Prostate gland (tissue), 2 donors: Measurements from ENCODE around the gene ANXA2R. TPM values are rescaled to one million over a fixed set of nuclear protein-coding genes. Genes with fewer than 3 reads are reported as not detected.
A peak's percentile ranks its signal among the peaks of the same experiment; 100 is the strongest.
"Not testable (repeated sequence)": the region's sequence is repeated elsewhere in the genome, so short reads cannot be mapped to it uniquely, and the experiment has no call there.

Source experiments
- DNase-seq: peaks from one replicate; pipeline ENCODE4 v3.0.0-alpha.2; 2019; ENCODE audit warnings: low spot score
- H3K27ac ChIP-seq, 2 donors: fragments of 200-600 bp; sonication (generic); 2 replicates each; pipeline ENCODE4 v1.5.1; 2017 to 2019
- H3K27me3 ChIP-seq: fragments of 200-600 bp; sonication (generic); replicated peaks from 2 replicates; pipeline ENCODE4 v1.5.1; 2019; ENCODE audit not compliant: insufficient read depth
- H3K36me3 ChIP-seq, 2 donors: fragments of 200-600 bp; sonication (generic); 1 replicate in 1 of 2; 2 replicates in 1 of 2; pipeline versions ENCODE4 v1.5.1 to v1.8.1; 2017 to 2019
- H3K4me1 ChIP-seq: fragments of 200-600 bp; sonication (generic); replicated peaks from 2 replicates; pipeline ENCODE4 v1.5.1; 2019
- H3K4me3 ChIP-seq, 2 donors: fragments of 200-600 bp; sonication (generic); 2 replicates each; pipeline ENCODE4 v1.5.1; 2017 to 2019
- H3K9me3 ChIP-seq: fragments of 200-600 bp; sonication (generic); 2 replicates; pipeline ENCODE4 v1.5.1; 2017
- CTCF ChIP-seq, 4 experiments: fragments of 200-600 bp in 2 of 4; fragments of 450-650 bp in 2 of 4; sonication (generic) in 2 of 4; IDR thresholded peaks; 1 replicate in 3 of 4; 2 replicates in 1 of 4; pipeline ENCODE4 v1.5.1; 2016 to 2019; ENCODE audit warnings: antibody characterized with exemption in 4 of 4, mild to moderate bottlenecking in 2 of 4, moderate library complexity in 2 of 4
- POLR2A ChIP-seq: fragments of 450-650 bp; IDR thresholded peaks from one replicate; pipeline ENCODE4 v1.6.1; 2016; ENCODE audit warnings: antibody characterized with exemption, mild to moderate bottlenecking
- POLR2AphosphoS5 ChIP-seq: sonication (generic); formaldehyde crosslinking; IDR thresholded peaks from one replicate; pipeline ENCODE4 v1.6.1; 2017; ENCODE audit warnings: antibody characterized with exemption
- WGBS: methylation state at CpG from one replicate; pipeline ENCODE4 v1.1.5; 2018; 5-methylcytosine and 5-hydroxymethylcytosine counted together
- intact Hi-C: fragments of 100-400 bp; cut with DNase I; formaldehyde crosslinking; loops from one replicate; pipeline ENCODE4 v1.14.2; 2022
- total RNA-seq, 2 donors: library from RNA; depleted of rRNA; stranded (reverse); fragments of >200 nt; gene quantifications; one replicate each; pipeline ENCODE4 v1.1.0, GENCODE V29; 2016

ANXA2R gene
- total RNA-seq: 1 to 10 TPM; 4.5 to 5.3 TPM

- H3K4me3 ChIP-seq: peak within 1 kb of the TSS; percentile 49 to 51
- no peaks in the 10 kb centered on the region for H3K4me1 ChIP-seq
- no peak for TF ChIP-seq POLR2A
- TF ChIP-seq POLR2AphosphoS5: peak; percentile 84
- TF ChIP-seq CTCF (IDR thresholded peaks at IDR 0.05): peak; percentile 84 to 92 (median 84)
- peak within 1 kb of the TSS; percentile 94 to 98 for H3K27ac ChIP-seq
- WGBS: 6% methylated on average over 47 of the region's 47 CpGs
- H3K9me3 ChIP-seq: no peaks in the 10 kb centered on the region
- intact Hi-C loops: loop anchor here (5.0 kb wide), 3 partner anchors 48 to 133 kb away; partner anchors contain the start of gene ZNF131
- H3K27me3 ChIP-seq: no peaks in the 10 kb centered on the region
- peak; percentile 94 for DNase-seq
- H3K36me3 ChIP-seq: no peaks in the 10 kb centered on the region
Measured at GRCh38 chr5:43040287-43041098, at the start of gene ANXA2R. Gene ANXA2R, minus strand, starts transcription at chr5:43040319. Its CDS starts 273 bp downstream, at chr5:43040046.

GRCh38 chr5:43086118-43086908 is 46.2 kb upstream of the ANXA2R start:
- intact Hi-C loops, H3K36me3 ChIP-seq, H3K27ac ChIP-seq, DNase-seq, H3K4me1 ChIP-seq, H3K9me3 ChIP-seq, H3K27me3 ChIP-seq, H3K4me3 ChIP-seq: not testable (repeated sequence)
- WGBS: 89% methylated on average over 2 of the region's 5 CpGs

- intact Hi-C loops: no loop called here
- Histone ChIP-seq H3K27ac (no peak overlapping the region), H3K9me3 (no peaks in the 10 kb centered on the region), H3K36me3 (no peaks in the 10 kb centered on the region), H3K4me3 (no peak overlapping the region), H3K4me1 (no peaks in the 10 kb centered on the region), H3K27me3 (no peaks in the 10 kb centered on the region)
- no peak for DNase-seq
- TF ChIP-seq CTCF (IDR thresholded peaks at IDR 0.05) (no peak), POLR2AphosphoS5 (no peak), POLR2A (no peak)
- 94% methylated on average over 5 of the region's 5 CpGs for WGBS
Measured at GRCh38 chr5:43085453-43085852, 45.3 kb upstream of the ANXA2R start.

- H3K36me3 ChIP-seq, H3K27me3 ChIP-seq, H3K4me3 ChIP-seq, DNase-seq, intact Hi-C loops, H3K27ac ChIP-seq, H3K9me3 ChIP-seq, H3K4me1 ChIP-seq: not testable (repeated sequence)
- 81% methylated on average over 7 of the region's 7 CpGs for WGBS
Measured at GRCh38 chr5:43084468-43084867, 44.3 kb upstream of the ANXA2R start.

- intact Hi-C loops, H3K27ac ChIP-seq, H3K4me3 ChIP-seq, H3K4me1 ChIP-seq, DNase-seq, H3K9me3 ChIP-seq, H3K36me3 ChIP-seq, H3K27me3 ChIP-seq: not testable (repeated sequence)
- 75% methylated on average over 2 of the region's 2 CpGs for WGBS
Measured at GRCh38 chr5:43081345-43081744, 41.2 kb upstream of the ANXA2R start.

GRCh38 chr5:43078956-43079355 is 38.8 kb upstream of the ANXA2R start:
- DNase-seq: no peak
- 90% methylated on average over 4 of the region's 4 CpGs for WGBS
- Histone ChIP-seq H3K27me3 (no peaks in the 10 kb centered on the region), H3K9me3 (no peaks in the 10 kb centered on the region), H3K4me1 (no peaks in the 10 kb centered on the region), H3K36me3 (peaks cover 5 to 6% of the 10 kb centered on the region in 2 donors), H3K27ac (no peak overlapping the region), H3K4me3 (no peak overlapping the region)
- intact Hi-C loops: no loop called here
- TF ChIP-seq POLR2A (no peak), POLR2AphosphoS5 (no peak), CTCF (IDR thresholded peaks at IDR 0.05) (no peak)
